Endothelial cell of umbilical vein (primary cell): ENCODE measurements around the gene TOX2. TPM values are rescaled to one million over a fixed set of nuclear protein-coding genes. Genes with fewer than 3 reads are reported as not detected.

Source experiments
- BruUV-seq: library from RNA; stranded (reverse); fragments of 400-500 nt; replicated peaks from 2 replicates; lab custom pipeline; 2021; lab: Mats Ljungman, UMichigan
- CTCF ChIA-PET: fragments of 300-600, 350-600 bp; sonication (Branson Sonifier 250); formaldehyde crosslinking; loops from one replicate; lab custom pipeline; 2021; ENCODE audit warnings: antibody characterized with exemption, inconsistent platforms; lab: Charles Lee
- POLR2A ChIA-PET: fragments of 300-600, 350-600 bp; sonication (Branson Sonifier 250); formaldehyde crosslinking; loops from one replicate; lab custom pipeline; 2021; ENCODE audit warnings: antibody characterized with exemption, inconsistent platforms; lab: Charles Lee
- DNase-seq: peaks from one replicate; pipeline ENCODE4 v3.0.0-alpha.2; 2011; ENCODE audit warnings: low read depth, low spot score
- FAIRE-seq: peaks from 2 replicates; lab custom pipeline; 2011; peaks lifted over from hg19 to GRCh38; lab: Jason Lieb, UNC
- H2AFZ ChIP-seq: 2 replicates; pipeline ENCODE4 v1.6.0; 2012; ENCODE audit warnings: low read depth, low read length, control low read depth, inconsistent platforms
- H3K27ac ChIP-seq: 2 replicates; pipeline ENCODE4 v1.5.1; 2011; ENCODE audit warnings: low read depth, mild to moderate bottlenecking, control low read depth, low read length, moderate library complexity; ENCODE audit not compliant: insufficient read depth
- H3K27me3 ChIP-seq, 2 experiments: 2 replicates each; pipeline versions ENCODE4 v1.6.0 to v1.6.1; 2011; ENCODE audit warnings: low read length in 2 of 2, mixed read lengths in 1 of 2; ENCODE audit not compliant: control insufficient read depth in 2 of 2, insufficient read depth in 2 of 2
- H3K36me3 ChIP-seq, 2 experiments: 2 replicates in 1 of 2; 3 replicates in 1 of 2; pipeline ENCODE4 v1.5.1; 2011; ENCODE audit warnings: low read length in 2 of 2, mild to moderate bottlenecking in 1 of 2, moderate library complexity in 1 of 2; ENCODE audit not compliant: control insufficient read depth in 2 of 2, insufficient read depth in 2 of 2; ENCODE audit errors: extremely low read depth in 1 of 2
- H3K4me1 ChIP-seq: 3 replicates; pipeline ENCODE4 v1.5.1; 2011; ENCODE audit warnings: mild to moderate bottlenecking, low read length; ENCODE audit not compliant: control insufficient read depth, insufficient read depth; ENCODE audit errors: extremely low read depth
- H3K4me2 ChIP-seq: 2 replicates; pipeline ENCODE4 v1.6.1; 2011; ENCODE audit warnings: low read length, control low read depth, mixed read lengths; ENCODE audit not compliant: insufficient read depth
- H3K4me3 ChIP-seq, 3 experiments: fragments of 200-600 bp in 1 of 3; sonication (generic), shearing (Covaris generic) in 1 of 3; replicated peaks in 1 of 3; 2 replicates each; pipeline ENCODE4 v1.5.1; 2011 to 2016; ENCODE audit warnings: control low read depth in 3 of 3, low read length in 3 of 3, mild to moderate bottlenecking in 2 of 3, inconsistent platforms in 1 of 3, low read depth in 1 of 3, moderate library complexity in 1 of 3; ENCODE audit not compliant: insufficient read depth in 1 of 3
- H3K79me2 ChIP-seq: 2 replicates; pipeline ENCODE4 v1.6.0; 2012; ENCODE audit warnings: low read length, inconsistent platforms; ENCODE audit not compliant: control insufficient read depth, insufficient read depth
- H3K9ac ChIP-seq: replicated peaks from 2 replicates; pipeline ENCODE3; 2011; ENCODE audit warnings: low read length, control low read depth; ENCODE audit not compliant: insufficient read depth; ENCODE audit errors: extremely low read depth
- H3K9me1 ChIP-seq: replicated peaks from 3 replicates; pipeline ENCODE4 v1.6.0; 2011; ENCODE audit warnings: mild to moderate bottlenecking, low read length; ENCODE audit not compliant: control insufficient read depth, insufficient read depth; ENCODE audit errors: extremely low read depth
- H3K9me3 ChIP-seq: replicated peaks from 2 replicates; pipeline ENCODE4 v1.5.1; 2012; ENCODE audit warnings: low read length, inconsistent platforms; ENCODE audit not compliant: control insufficient read depth, insufficient read depth
- H4K20me1 ChIP-seq: replicated peaks from 2 replicates; pipeline ENCODE3; 2011; ENCODE audit warnings: mild to moderate bottlenecking, low read length; ENCODE audit not compliant: control insufficient read depth, insufficient read depth; ENCODE audit errors: extremely low read depth
- EZH2 ChIP-seq: IDR thresholded peaks from 2 replicates; pipeline ENCODE4 v1.6.1; 2012; ENCODE audit warnings: borderline replicate concordance, low read depth, mild to moderate bottlenecking, moderate library complexity, low read length, inconsistent platforms; ENCODE audit not compliant: severe bottlenecking
- FOS ChIP-seq: IDR thresholded peaks from 2 replicates; pipeline ENCODE4 v1.6.1; 2011; ENCODE audit warnings: mild to moderate bottlenecking, low read length, moderate library complexity, borderline replicate concordance; ENCODE audit not compliant: insufficient read depth
- GATA2 ChIP-seq: IDR thresholded peaks from 2 replicates; pipeline ENCODE4 v1.7.0; 2011; ENCODE audit warnings: low read depth, mild to moderate bottlenecking, moderate library complexity, mixed read lengths, low read length; ENCODE audit not compliant: insufficient read length, insufficient read depth
- JUN ChIP-seq: IDR thresholded peaks from 2 replicates; pipeline ENCODE4 v1.6.1; 2011; ENCODE audit warnings: borderline replicate concordance, low read depth; ENCODE audit not compliant: insufficient read length, insufficient read depth
- MAX ChIP-seq: IDR thresholded peaks from 2 replicates; pipeline ENCODE4 v1.6.1; 2011; ENCODE audit not compliant: insufficient read depth, insufficient read length
- MYC ChIP-seq: IDR thresholded peaks from one replicate; pipeline ENCODE4 v1.6.1; 2011; ENCODE audit warnings: mild to moderate bottlenecking, low read depth, low read length
- POLR2A ChIP-seq: IDR thresholded peaks from 2 replicates; pipeline ENCODE4 v1.6.1; 2012; ENCODE audit warnings: low read depth, mild to moderate bottlenecking, control low read depth, low read length
- POLR2AphosphoS5 ChIP-seq: IDR thresholded peaks from 2 replicates; pipeline ENCODE4 v1.6.1; 2012; ENCODE audit warnings: low read depth, mild to moderate bottlenecking, control low read depth, low read length, moderate library complexity; ENCODE audit not compliant: insufficient read depth
- dilution Hi-C: fragments of 300-500 bp; cut with MboI; formaldehyde crosslinking; loops from one replicate; pipeline ENCODE4 v1.15.0; 2019; ENCODE audit warnings: low sequenced_read_pairs; ENCODE audit not compliant: extremely low pct_ligation_motif_present
- intact Hi-C: fragments of 100-400 bp; cut with micrococcal nuclease; formaldehyde crosslinking; loops from one replicate; pipeline ENCODE4 v1.10.0; 2022
- polyA plus RNA-seq, 4 experiments: library from polyadenylated mRNA; depleted of rRNA in 3 of 4; stranded (reverse) in 3 of 4; unstranded in 1 of 4; fragments of >200 nt; gene quantifications; 2 replicates each; pipeline versions ENCODE4 v1.2.1 to v1.2.3, GENCODE V29; 2011 to 2012; ENCODE audit warnings: missing spikeins in 1 of 4
- total RNA-seq: library from RNA; stranded (reverse); gene quantifications from 2 replicates; pipeline ENCODE4 v1.2.3, GENCODE V29; 2021
- TF ChIP-seq, protein P1 (sequence below), 2 donors: IDR thresholded peaks; 1 replicate in 1 of 2; 2 replicates in 1 of 2; pipeline ENCODE4 v1.5.1; 2011; ENCODE audit warnings: low read length in 2 of 2, mild to moderate bottlenecking in 2 of 2, moderate library complexity in 2 of 2, control low read depth in 1 of 2, inconsistent platforms in 1 of 2, low read depth in 1 of 2; ENCODE audit not compliant: insufficient read depth in 1 of 2; ENCODE audit errors: extremely low read depth in 1 of 2

The TOX2 gene
- total and polyA plus RNA-seq, 2 donors (not counting 3 experiments of a cell fraction or from before 2014, with no cell fraction given), result 7.0 to 18.6 TPM

- DNase-seq (no peak), FAIRE-seq (no peak)
- intact Hi-C loops, result no loop called here
- Histone ChIP-seq H3K9me3 (no peaks in the 10 kb centered on the region), H3K27me3 (peaks cover 3% of the 10 kb centered on the region in 2 experiments), H3K27ac (no peak overlapping the region), H3K4me1 (no peaks in the 10 kb centered on the region), H3K4me3 (no peak overlapping the region), H3K4me2 (no peak overlapping the region), H3K9me1 (no peaks in the 10 kb centered on the region), H3K36me3 (no peaks in the 10 kb centered on the region), H3K9ac (no peak overlapping the region), H2AFZ (no peak overlapping the region), H4K20me1 (no peaks in the 10 kb centered on the region), H3K79me2 (no peaks in the 10 kb centered on the region)
- TF ChIP-seq, protein P1, sequence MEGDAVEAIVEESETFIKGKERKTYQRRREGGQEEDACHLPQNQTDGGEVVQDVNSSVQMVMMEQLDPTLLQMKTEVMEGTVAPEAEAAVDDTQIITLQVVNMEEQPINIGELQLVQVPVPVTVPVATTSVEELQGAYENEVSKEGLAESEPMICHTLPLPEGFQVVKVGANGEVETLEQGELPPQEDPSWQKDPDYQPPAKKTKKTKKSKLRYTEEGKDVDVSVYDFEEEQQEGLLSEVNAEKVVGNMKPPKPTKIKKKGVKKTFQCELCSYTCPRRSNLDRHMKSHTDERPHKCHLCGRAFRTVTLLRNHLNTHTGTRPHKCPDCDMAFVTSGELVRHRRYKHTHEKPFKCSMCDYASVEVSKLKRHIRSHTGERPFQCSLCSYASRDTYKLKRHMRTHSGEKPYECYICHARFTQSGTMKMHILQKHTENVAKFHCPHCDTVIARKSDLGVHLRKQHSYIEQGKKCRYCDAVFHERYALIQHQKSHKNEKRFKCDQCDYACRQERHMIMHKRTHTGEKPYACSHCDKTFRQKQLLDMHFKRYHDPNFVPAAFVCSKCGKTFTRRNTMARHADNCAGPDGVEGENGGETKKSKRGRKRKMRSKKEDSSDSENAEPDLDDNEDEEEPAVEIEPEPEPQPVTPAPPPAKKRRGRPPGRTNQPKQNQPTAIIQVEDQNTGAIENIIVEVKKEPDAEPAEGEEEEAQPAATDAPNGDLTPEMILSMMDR (IDR thresholded peaks at IDR 0.05; ENCODE audit: extremely low read depth in 1 of 2, insufficient read depth in 1 of 2, low read depth in 1 of 2, low read length in 2 of 2), result no peak
- TF ChIP-seq JUN (no peak), FOS (no peak), MYC (no peak), MAX (no peak), EZH2 (no peak), GATA2 (no peak), POLR2AphosphoS5 (no peak), POLR2A (no peak)
- no TSS peak for BruUV-seq
- dilution Hi-C loops, result no loop called here
- POLR2A ChIA-PET, result no interaction called here
- CTCF ChIA-PET, result interaction anchor here (0.8 kb wide), 1 partner anchor 10 kb away, joined by 3 read pairs; no protein-coding TSS in a partner anchor
These were observed 20.7 kb upstream of the TOX2 start for GRCh38 chr20:43893930-43894329.
